Right lung (tissue), 5 donors: ENCODE data around the gene NR2F6. TPM values are rescaled to one million over a fixed set of nuclear protein-coding genes. Genes with fewer than 3 reads are reported as not detected.

Experiments
- DNase-seq, 2 donors: peaks; one replicate each; pipeline ENCODE4 v3.0.0-alpha.2; 2013
- polyA plus RNA-seq, 5 donors: library from polyadenylated mRNA; unstranded; fragments of 120-200 nt; gene quantifications; one replicate each; pipeline versions ENCODE4 v1.2.1 to v1.2.3, GENCODE V29; 2013; ENCODE audit warnings: inconsistent platforms in 1 of 5, low replicate concordance in 1 of 5; ENCODE audit not compliant: insufficient read length in 5 of 5, insufficient read depth in 1 of 5

The NR2F6 gene
- polyA plus RNA-seq, 5 donors: 19.8 to 46.6 (median 24.9) TPM

GRCh38 chr19:17184371-17184841 lies 61.3 kb downstream of the NR2F6 start:
- DNase-seq: no peak

- no peak for DNase-seq
Observed at GRCh38 chr19:17183858-17184321, 61.8 kb downstream of the NR2F6 start.

- DNase-seq: no peak
Observed at GRCh38 chr19:17183271-17183761, 62.4 kb downstream of the NR2F6 start.

Other genes starting within 250 kb of the NR2F6 start
- gene CPAMD8, start 219.1 kb downstream of the NR2F6 start, polyA plus RNA-seq: 10 to 100 TPM; 52.7 to 89.9 (median 62.8) TPM
- 10 to 100 TPM; 11.1 to 16.7 (median 13.4) TPM for gene HAUS8, start 170.5 kb downstream of the NR2F6 start, polyA plus RNA-seq
- 10 to 100 TPM; 43.6 to 64.8 (median 55.6) TPM for gene MYO9B, start 170.1 kb downstream of the NR2F6 start, polyA plus RNA-seq
- gene USE1, start 30.6 kb downstream of the NR2F6 start, polyA plus RNA-seq: 10 to 100 TPM; 28.0 to 44.7 (median 33.5) TPM
- 10 to 100 TPM; 10.7 to 22.8 (median 12.0) TPM for gene OCEL1, start 19.7 kb downstream of the NR2F6 start, polyA plus RNA-seq
- 10 to 100 TPM in 3 of 5 donors, 1 to 10 TPM in 2; 9.2 to 12.0 (median 10.3) TPM for gene USHBP1, start 18.8 kb upstream of the NR2F6 start, polyA plus RNA-seq
- gene BABAM1, start 21.5 kb upstream of the NR2F6 start, polyA plus RNA-seq: 100 to 1,000 TPM; 103 to 116 (median 106) TPM
- gene ANKLE1, start 36.0 kb upstream of the NR2F6 start, polyA plus RNA-seq: 1 to 10 TPM; 1.3 to 2.2 (median 1.8) TPM
- gene ABHD8, start 57.5 kb upstream of the NR2F6 start, polyA plus RNA-seq: 10 to 100 TPM in 3 of 5 donors, 1 to 10 TPM in 2; 5.9 to 15.2 (median 10.4) TPM
- gene MRPL34, start 60.0 kb upstream of the NR2F6 start, polyA plus RNA-seq: 10 to 100 TPM; 31.0 to 52.5 (median 36.6) TPM
- 10 to 100 TPM; 27.5 to 40.6 (median 30.2) TPM for gene DDA1, start 63.6 kb upstream of the NR2F6 start, polyA plus RNA-seq
- gene ANO8, start 88.9 kb upstream of the NR2F6 start, polyA plus RNA-seq: 10 to 100 TPM in 3 of 5 donors, 1 to 10 TPM in 2; 8.1 to 13.0 (median 11.9) TPM
- gene GTPBP3, start 91.6 kb upstream of the NR2F6 start, polyA plus RNA-seq: 10 to 100 TPM; 18.1 to 29.1 (median 23.0) TPM
- gene PLVAP, start 131.4 kb upstream of the NR2F6 start, polyA plus RNA-seq: 10 to 100 TPM; 10.1 to 24.4 (median 19.6) TPM
- gene CCDC194, start 148.3 kb upstream of the NR2F6 start, polyA plus RNA-seq: under 1 TPM in 4 of 5 donors, not detected in 1; 0.13 to 0.27 (median 0.21) TPM
- 10 to 100 TPM; 15.2 to 21.7 (median 17.8) TPM for gene BST2, start 159.7 kb upstream of the NR2F6 start, polyA plus RNA-seq
- gene MVB12A, start 174.1 kb upstream of the NR2F6 start, polyA plus RNA-seq: 10 to 100 TPM; 38.1 to 73.5 (median 48.8) TPM
- gene TMEM221, start 202.7 kb upstream of the NR2F6 start, polyA plus RNA-seq: 1 to 10 TPM; 1.2 to 2.7 (median 1.7) TPM
- under 1 TPM in 2 of 5 donors, not detected in 3; 0.11 to 0.26 TPM for gene NXNL1, start 215.0 kb upstream of the NR2F6 start, polyA plus RNA-seq
- gene SLC27A1, start 224.6 kb upstream of the NR2F6 start, polyA plus RNA-seq: 10 to 100 TPM; 17.0 to 28.4 (median 25.1) TPM